Heart right ventricle (tissue), 16 donors: ENCODE data around the gene SEMA3E. TPM values are rescaled to one million over a fixed set of nuclear protein-coding genes. Genes with fewer than 3 reads are reported as not detected.

Source experiments
- ATAC-seq, 8 donors: fragments of 200-7000 bp; cut with Tn5 transposase; one replicate each; pipeline ENCODE4 v1.9.1; 2020; ENCODE audit warnings: mild to moderate bottlenecking in 8 of 8, moderate library complexity in 8 of 8, moderate number of reproducible peaks in 1 of 8
- DNase-seq, 2 donors: peaks; one replicate each; pipeline ENCODE4 v3.0.0-alpha.2; 2020
- H3K27ac ChIP-seq, 10 donors: fragments of 200-600 bp; sonication (generic) in 2 of 10; one replicate each; pipeline versions ENCODE4 v1.5.0 to v1.8.0; 2020 to 2022; ENCODE audit warnings: mild to moderate bottlenecking in 3 of 10
- H3K27me3 ChIP-seq, 7 donors: fragments of 200-600 bp; one replicate each; pipeline ENCODE4 v1.8.0; 2021 to 2022; ENCODE audit warnings: mild to moderate bottlenecking in 2 of 7
- H3K36me3 ChIP-seq, 9 donors: fragments of 200-600 bp; sonication (generic) in 1 of 9; one replicate each; pipeline versions ENCODE4 v1.5.0 to v1.8.0; 2020 to 2022; ENCODE audit warnings: mild to moderate bottlenecking in 2 of 9
- H3K4me1 ChIP-seq, 9 donors: fragments of 200-600 bp; sonication (generic) in 1 of 9; one replicate each; pipeline versions ENCODE4 v1.5.0 to v1.8.0; 2020 to 2022; ENCODE audit warnings: mild to moderate bottlenecking in 4 of 9
- H3K4me3 ChIP-seq, 10 donors: fragments of 200-600 bp; sonication (generic) in 2 of 10; one replicate each; pipeline versions ENCODE4 v1.5.0 to v1.8.0; 2020 to 2022; ENCODE audit warnings: mild to moderate bottlenecking in 7 of 10, moderate library complexity in 2 of 10
- H3K9me3 ChIP-seq, 11 donors: fragments of 200-600 bp in 10 of 11; sonication (generic) in 2 of 11; one replicate each; pipeline versions ENCODE4 v1.5.0 to v1.8.0; 2013 to 2022; ENCODE audit warnings: mild to moderate bottlenecking in 2 of 11, control low read depth in 1 of 11, moderate library complexity in 1 of 11
- WGBS, 2 donors: extraction: QIAGEN DNeasy Blood & Tissue Kit; methylation state at CpG; one replicate each; pipeline ENCODE4 v1.1.7; 2013; ENCODE audit warnings: inconsistent platforms in 1 of 2; 5-methylcytosine and 5-hydroxymethylcytosine counted together
- intact Hi-C, 10 donors: fragments of 100-400 bp; cut with DNase I; formaldehyde crosslinking; loops; one replicate each; pipeline versions ENCODE4 v1.11.1 to v1.14.2; 2022
- polyA plus RNA-seq, 2 donors: library from polyadenylated mRNA; stranded (reverse); fragments of 200-250 nt; gene quantifications; one replicate each; pipeline ENCODE4 v1.2.3, GENCODE V29; 2013
- total RNA-seq, 10 donors: library from RNA; stranded (reverse); fragmentation: NEBNext Ultra II Directional in 3 of 10; extraction: Animal tissue kit (Norgen Biotek cat#: 25700) in 3 of 10; gene quantifications; one replicate each; pipeline versions ENCODE4 v1.2.1 to v1.2.4, GENCODE V29; 2021 to 2023
- TF ChIP-seq, protein P1 (sequence below), 9 donors: fragments of 200-600 bp; sonication (generic) in 2 of 9; IDR thresholded peaks; one replicate each; pipeline versions ENCODE4 v1.5.0 to v1.8.0; 2021 to 2022; ENCODE audit warnings: antibody characterized with exemption in 9 of 9, mild to moderate bottlenecking in 5 of 9, moderate library complexity in 1 of 9
- donor health status: Arrhythmogenic right ventricular cardiomyopathy.
- donor health status: ischemic (EF 13 %, LVEDD 7.1; RV severe dilation, severe dysfunction).
- donor health status: healthy with polysubstance abuse.
- donor health status: DM: no; HTN: yes; CAD: no.
- donor health status: DM: no; HTN: no; CAD: no.
- donor health status: ischemic (EF 25% LVEDD 6.9; RV normal size, moderate dysfunction).
- donor health status: ischemic (EF 25% LVEDD 5.7; RV mildly dilated, moderate dysfunction).
- donor health status: healthy.
- donor health status: DM: yes; HTN: yes; CAD: no.
- donor health status: Ischemic cardiomyopathy.
- donor health status: ischemic (EF 35%, LVEDD 5.7; RV mildly dilated, moderate dysfunction).
- donor health status: nonischemic (EF 11% LVEDD 7.7; RV severe dilation, severe dysfunction).
- donor health status: DM: yes; HTN: yes; CAD: no.
- donor health status: PGD.
- donor health status: ischemic (EF 29% LVEDD 5.4; RV normal size, mild dysfunction).
- donor health status: nonischemic (EF 23%, LVEDD 6.1; RV moderate dilation, normal function).

The SEMA3E gene
- total and polyA plus RNA-seq, 12 donors = under 0.01 to 0.53 (median 0.30) TPM; not detected in 4

DNA sequence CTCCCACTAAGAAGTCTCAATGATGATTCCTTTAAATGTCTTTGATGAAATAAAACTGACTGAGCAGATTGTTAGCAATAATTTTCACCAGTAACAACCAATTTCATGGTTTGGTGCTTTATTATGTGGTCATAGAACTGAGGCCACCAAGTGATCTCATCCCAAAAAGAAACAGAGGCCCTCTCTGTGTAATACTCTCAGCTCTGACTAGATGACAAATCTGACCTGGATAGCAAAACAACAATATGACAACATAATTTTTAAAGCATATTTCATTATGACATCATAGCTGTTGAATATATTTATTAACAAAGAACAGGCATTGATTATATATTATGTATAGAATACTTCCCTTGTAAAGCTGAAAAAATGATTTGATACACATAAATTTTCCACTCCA, 5.9 kb downstream of the SEMA3E start:
- Histone ChIP-seq H3K27ac (no peak overlapping the region), H3K4me1 (no peaks in the 10 kb centered on the region), H3K36me3 (no peaks in the 10 kb centered on the region), H3K9me3 (no peaks in the 10 kb centered on the region), H3K27me3 (peaks cover 0 to 12% (median 5%) of the 10 kb centered on the region in 7 donors), H3K4me3 (no peak overlapping the region)
- DNase-seq = no peak
- intact Hi-C loops = no loop called here
- TF ChIP-seq, protein P1, sequence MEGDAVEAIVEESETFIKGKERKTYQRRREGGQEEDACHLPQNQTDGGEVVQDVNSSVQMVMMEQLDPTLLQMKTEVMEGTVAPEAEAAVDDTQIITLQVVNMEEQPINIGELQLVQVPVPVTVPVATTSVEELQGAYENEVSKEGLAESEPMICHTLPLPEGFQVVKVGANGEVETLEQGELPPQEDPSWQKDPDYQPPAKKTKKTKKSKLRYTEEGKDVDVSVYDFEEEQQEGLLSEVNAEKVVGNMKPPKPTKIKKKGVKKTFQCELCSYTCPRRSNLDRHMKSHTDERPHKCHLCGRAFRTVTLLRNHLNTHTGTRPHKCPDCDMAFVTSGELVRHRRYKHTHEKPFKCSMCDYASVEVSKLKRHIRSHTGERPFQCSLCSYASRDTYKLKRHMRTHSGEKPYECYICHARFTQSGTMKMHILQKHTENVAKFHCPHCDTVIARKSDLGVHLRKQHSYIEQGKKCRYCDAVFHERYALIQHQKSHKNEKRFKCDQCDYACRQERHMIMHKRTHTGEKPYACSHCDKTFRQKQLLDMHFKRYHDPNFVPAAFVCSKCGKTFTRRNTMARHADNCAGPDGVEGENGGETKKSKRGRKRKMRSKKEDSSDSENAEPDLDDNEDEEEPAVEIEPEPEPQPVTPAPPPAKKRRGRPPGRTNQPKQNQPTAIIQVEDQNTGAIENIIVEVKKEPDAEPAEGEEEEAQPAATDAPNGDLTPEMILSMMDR (IDR thresholded peaks at IDR 0.05) = no peak
- ATAC-seq = no peak

DNA sequence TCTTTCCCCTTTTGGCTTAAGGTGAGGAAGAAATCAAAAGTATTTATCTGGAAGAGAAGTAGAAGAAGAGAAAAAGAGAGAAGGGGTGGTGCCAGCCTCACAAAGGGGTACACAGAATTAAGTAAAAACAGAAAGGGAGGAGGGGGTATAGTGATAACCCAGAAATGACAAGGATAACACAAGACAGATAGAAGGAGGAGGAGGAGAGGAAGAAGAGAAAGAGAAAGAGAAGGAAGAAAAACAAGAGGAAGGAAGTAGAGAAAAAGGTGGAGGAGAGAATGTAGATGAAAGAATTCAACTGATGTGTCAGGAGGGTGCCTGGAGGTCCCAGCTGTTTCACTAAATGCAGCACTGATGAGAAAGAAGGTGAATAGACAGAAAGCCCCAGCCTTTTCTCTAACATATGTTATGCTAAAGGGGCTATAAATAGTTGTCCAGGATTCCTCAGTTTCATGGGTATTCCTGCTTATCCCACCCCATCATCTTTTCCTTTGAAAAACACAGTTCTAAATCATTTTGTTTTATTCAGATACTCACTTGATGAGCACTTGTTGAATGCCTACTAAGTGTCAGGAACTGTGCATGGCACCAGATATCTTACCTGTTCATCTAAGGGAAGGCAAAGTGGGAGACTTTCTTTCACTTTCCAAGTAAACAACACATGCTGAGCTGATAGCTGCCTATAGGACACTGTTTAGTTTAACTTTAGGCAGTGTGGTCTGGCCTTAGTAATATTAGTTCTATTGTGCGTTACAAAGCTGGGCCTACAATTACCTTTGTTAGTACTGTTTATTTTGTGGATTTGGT, 8.0 kb downstream of the SEMA3E start:
- intact Hi-C loops = no loop called here
- TF ChIP-seq, protein P1 (IDR thresholded peaks at IDR 0.05) = no peak
- Histone ChIP-seq H3K4me3 (no peak overlapping the region), H3K27me3 (no peaks in the 10 kb centered on the region), H3K36me3 (no peaks in the 10 kb centered on the region), H3K9me3 (no peaks in the 10 kb centered on the region), H3K4me1 (no peaks in the 10 kb centered on the region), H3K27ac (no peak overlapping the region)
- 77 to 91% methylated on average over 1 of the region's 1 CpG for WGBS, 2 donors
- no peak for DNase-seq
- ATAC-seq = no peak

DNA sequence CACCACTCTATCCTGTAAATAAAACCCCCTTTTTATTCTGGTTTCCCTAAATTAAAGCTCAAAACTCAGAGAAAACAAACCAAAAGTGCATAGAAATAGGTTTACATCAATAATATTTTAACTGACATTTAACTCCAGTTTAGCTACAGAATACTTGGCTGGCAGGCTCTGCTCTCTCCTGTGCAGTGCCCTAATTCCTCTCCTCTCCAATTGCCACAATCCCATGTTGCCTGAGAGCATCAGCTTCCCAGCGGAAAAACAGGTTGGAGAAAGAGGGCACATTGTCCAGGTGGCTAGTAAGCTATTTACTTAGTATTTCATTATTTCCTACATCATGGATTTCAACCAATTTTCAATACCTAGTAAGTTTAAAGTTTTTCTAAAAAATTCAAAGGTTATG, 8.7 kb downstream of the SEMA3E start:
- H3K4me1 ChIP-seq = no peaks in the 10 kb centered on the region
- no peak overlapping the region for H3K27ac ChIP-seq
- no peak for DNase-seq
- no peak overlapping the region for H3K4me3 ChIP-seq
- ATAC-seq = no peak
- H3K27me3 ChIP-seq = no peaks in the 10 kb centered on the region
- intact Hi-C loops = no loop called here
- H3K36me3 ChIP-seq = no peaks in the 10 kb centered on the region
- 75% methylated on average over 1 of the region's 1 CpG for whole genome bisulfite sequencing, 2 donors
- TF ChIP-seq, protein P1 (IDR thresholded peaks at IDR 0.05) = no peak
- H3K9me3 ChIP-seq = no peaks in the 10 kb centered on the region

DNA sequence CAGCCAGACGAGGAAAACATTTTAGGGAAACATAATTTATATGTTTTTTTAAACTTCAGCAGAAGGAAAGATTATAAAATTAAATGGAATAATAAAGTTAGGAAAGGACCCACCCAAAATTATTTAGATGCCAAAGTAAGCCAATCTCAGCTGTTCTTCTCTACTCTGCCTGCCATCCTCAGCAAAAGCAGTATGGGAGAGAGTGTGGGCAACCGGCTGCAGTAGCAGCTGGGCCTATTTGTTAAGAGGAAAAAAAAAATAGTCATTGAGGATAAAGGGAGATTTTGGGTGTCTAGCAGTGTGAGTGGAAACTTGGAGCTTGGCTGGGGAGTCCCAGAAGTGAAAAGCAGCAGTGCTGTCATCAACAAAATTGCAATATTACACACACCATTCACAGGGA, 15.4 kb downstream of the SEMA3E start:
- TF ChIP-seq, protein P1 (IDR thresholded peaks at IDR 0.05) = no peak
- no peaks in the 10 kb centered on the region for H3K27me3 ChIP-seq
- intact Hi-C loops = no loop called here
- no peaks in the 10 kb centered on the region for H3K4me1 ChIP-seq
- H3K36me3 ChIP-seq = no peaks in the 10 kb centered on the region
- WGBS, 2 donors = 76 to 79% methylated on average over 2 of the region's 2 CpGs
- DNase-seq (no peak), ATAC-seq (no peak)
- H3K27ac ChIP-seq = no peak overlapping the region
- H3K4me3 ChIP-seq = no peak overlapping the region
- no peaks in the 10 kb centered on the region for H3K9me3 ChIP-seq
